ENCODE data around the gene COL4A1.

DNA sequence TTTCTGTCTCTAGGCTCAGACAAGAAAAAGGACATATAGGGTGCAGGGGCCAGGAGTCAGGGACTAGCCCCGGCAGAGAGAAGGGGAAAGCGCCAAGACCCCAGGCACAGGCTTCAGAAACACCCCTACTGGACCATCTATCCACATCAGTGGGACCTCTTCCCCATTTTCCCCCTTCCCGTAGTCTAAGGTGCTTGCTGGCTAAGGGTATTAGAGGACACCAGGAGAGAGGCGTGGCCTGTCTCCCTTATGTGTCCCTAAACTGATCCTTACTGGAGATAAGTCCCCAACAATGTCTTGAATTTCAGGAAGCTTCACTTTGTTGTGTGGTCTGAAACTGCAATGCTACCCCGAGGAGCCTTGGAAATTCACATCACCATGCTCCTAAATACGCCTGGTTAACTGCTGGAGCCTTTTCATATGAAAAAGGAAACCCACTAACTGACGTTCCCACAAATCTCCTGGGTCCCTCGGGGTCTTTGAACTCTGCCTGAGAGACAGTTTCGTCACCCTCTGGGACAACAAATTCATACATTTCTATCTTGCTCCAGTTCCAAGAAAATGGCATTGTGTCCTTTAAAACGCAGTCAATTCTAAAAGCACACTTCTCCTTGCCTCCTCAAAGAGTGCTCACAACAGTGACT is 197.7 kb downstream of the COL4A1 start:
- TF ChIP-seq, protein P1, sequence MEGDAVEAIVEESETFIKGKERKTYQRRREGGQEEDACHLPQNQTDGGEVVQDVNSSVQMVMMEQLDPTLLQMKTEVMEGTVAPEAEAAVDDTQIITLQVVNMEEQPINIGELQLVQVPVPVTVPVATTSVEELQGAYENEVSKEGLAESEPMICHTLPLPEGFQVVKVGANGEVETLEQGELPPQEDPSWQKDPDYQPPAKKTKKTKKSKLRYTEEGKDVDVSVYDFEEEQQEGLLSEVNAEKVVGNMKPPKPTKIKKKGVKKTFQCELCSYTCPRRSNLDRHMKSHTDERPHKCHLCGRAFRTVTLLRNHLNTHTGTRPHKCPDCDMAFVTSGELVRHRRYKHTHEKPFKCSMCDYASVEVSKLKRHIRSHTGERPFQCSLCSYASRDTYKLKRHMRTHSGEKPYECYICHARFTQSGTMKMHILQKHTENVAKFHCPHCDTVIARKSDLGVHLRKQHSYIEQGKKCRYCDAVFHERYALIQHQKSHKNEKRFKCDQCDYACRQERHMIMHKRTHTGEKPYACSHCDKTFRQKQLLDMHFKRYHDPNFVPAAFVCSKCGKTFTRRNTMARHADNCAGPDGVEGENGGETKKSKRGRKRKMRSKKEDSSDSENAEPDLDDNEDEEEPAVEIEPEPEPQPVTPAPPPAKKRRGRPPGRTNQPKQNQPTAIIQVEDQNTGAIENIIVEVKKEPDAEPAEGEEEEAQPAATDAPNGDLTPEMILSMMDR (IDR thresholded peaks at IDR 0.05): no peak
- TF ChIP-seq POLR2A (IDR thresholded peaks at IDR 0.05): no peak

Data from heart left ventricle (tissue), 13 donors.